Measurements from ENCODE around the gene SURF4. TPM values are rescaled to one million over a fixed set of nuclear protein-coding genes. Genes with fewer than 3 reads are reported as not detected.

SURF4 gene
- total and polyA plus RNA-seq, 2 of the 13 experiments (the other 11 are each of a cell fraction or from before 2014, with no cell fraction given): 220 to 265 TPM

GRCh38 chr9:133417541-133418461 is 41.9 kb upstream of the SURF4 start, which contains the start of gene REXO4 (continued):
- TF ChIP-seq, protein P1, sequence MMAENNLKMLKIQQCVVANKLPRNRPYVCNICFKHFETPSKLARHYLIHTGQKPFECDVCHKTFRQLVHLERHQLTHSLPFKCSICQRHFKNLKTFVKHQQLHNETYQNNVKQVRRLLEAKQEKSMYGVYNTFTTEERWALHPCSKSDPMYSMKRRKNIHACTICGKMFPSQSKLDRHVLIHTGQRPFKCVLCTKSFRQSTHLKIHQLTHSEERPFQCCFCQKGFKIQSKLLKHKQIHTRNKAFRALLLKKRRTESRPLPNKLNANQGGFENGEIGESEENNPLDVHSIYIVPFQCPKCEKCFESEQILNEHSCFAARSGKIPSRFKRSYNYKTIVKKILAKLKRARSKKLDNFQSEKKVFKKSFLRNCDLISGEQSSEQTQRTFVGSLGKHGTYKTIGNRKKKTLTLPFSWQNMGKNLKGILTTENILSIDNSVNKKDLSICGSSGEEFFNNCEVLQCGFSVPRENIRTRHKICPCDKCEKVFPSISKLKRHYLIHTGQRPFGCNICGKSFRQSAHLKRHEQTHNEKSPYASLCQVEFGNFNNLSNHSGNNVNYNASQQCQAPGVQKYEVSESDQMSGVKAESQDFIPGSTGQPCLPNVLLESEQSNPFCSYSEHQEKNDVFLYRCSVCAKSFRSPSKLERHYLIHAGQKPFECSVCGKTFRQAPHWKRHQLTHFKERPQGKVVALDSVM (CRISPR knock-in tag; IDR thresholded peaks at IDR 0.05): peak; percentile 60; the same call in 1 of the 2 replicates
- 0 out of 2 replicates have a peak, but pooled peaks have one; percentile 14 for TF ChIP-seq MTF2 (CRISPR knock-in tag; IDR thresholded peaks at IDR 0.05; ENCODE audit: borderline replicate concordance)
- TF ChIP-seq KAT7 (CRISPR knock-in tag; IDR thresholded peaks at IDR 0.05; ENCODE audit: borderline replicate concordance): peak; percentile 47; the same call in 1 of the 2 replicates
- peak; percentile 74 for TF ChIP-seq POLR2G (IDR thresholded peaks at IDR 0.05; ENCODE audit: low read depth, low read length)
- TF ChIP-seq ZNF550 (CRISPR knock-in tag; IDR thresholded peaks at IDR 0.05; ENCODE audit: borderline replicate concordance): no peak
- TF ChIP-seq ZNF639 (CRISPR knock-in tag; conservative IDR thresholded peaks at IDR 0.05): peak; percentile 99
- peak; percentile 58; the same call in 1 of the 2 replicates for TF ChIP-seq ZMYM3 (CRISPR knock-in tag; IDR thresholded peaks at IDR 0.05)
- TF ChIP-seq ARNT2 (CRISPR knock-in tag; IDR thresholded peaks at IDR 0.05; ENCODE audit: low read depth): peak; percentile 89; the same call in 1 of the 2 replicates
- no peak for TF ChIP-seq MLXIP (CRISPR knock-in tag; IDR thresholded peaks at IDR 0.05; ENCODE audit: borderline replicate concordance)
- TF ChIP-seq, protein P2, sequence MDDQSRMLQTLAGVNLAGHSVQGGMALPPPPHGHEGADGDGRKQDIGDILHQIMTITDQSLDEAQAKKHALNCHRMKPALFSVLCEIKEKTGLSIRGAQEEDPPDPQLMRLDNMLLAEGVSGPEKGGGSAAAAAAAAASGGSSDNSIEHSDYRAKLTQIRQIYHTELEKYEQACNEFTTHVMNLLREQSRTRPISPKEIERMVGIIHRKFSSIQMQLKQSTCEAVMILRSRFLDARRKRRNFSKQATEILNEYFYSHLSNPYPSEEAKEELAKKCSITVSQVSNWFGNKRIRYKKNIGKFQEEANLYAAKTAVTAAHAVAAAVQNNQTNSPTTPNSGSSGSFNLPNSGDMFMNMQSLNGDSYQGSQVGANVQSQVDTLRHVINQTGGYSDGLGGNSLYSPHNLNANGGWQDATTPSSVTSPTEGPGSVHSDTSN (CRISPR knock-in tag; IDR thresholded peaks at IDR 0.05; ENCODE audit: borderline replicate concordance): 0 out of 2 replicates have a peak, but pooled peaks have one; percentile 37
- TF ChIP-seq ZNF772 (CRISPR knock-in tag; IDR thresholded peaks at IDR 0.05): peak; percentile 94
- 0 out of 2 replicates have a peak, but pooled peaks have one; percentile 27 for TF ChIP-seq KLF13 (CRISPR knock-in tag; IDR thresholded peaks at IDR 0.05)
- peak; percentile 70; the same call in 1 of the 2 replicates for TF ChIP-seq SOX5 (CRISPR knock-in tag; IDR thresholded peaks at IDR 0.05; ENCODE audit: borderline replicate concordance)
- peak; percentile 97 for TF ChIP-seq THAP9 (CRISPR knock-in tag; IDR thresholded peaks at IDR 0.05; ENCODE audit: borderline replicate concordance)
- no peak for TF ChIP-seq THYN1 (CRISPR knock-in tag; IDR thresholded peaks at IDR 0.05; ENCODE audit: borderline replicate concordance, low read depth)
- 0 out of 2 replicates have a peak, but pooled peaks have one; percentile 53 for TF ChIP-seq ZNF329 (CRISPR knock-in tag; IDR thresholded peaks at IDR 0.05; ENCODE audit: low read depth)
